GM23338 (cell line): ENCODE results near the gene LIPA. TPM values are rescaled to one million over a fixed set of nuclear protein-coding genes. Genes with fewer than 3 reads are reported as not detected.

Experiments used
- ATAC-seq: fragments of 200-7000 bp; cut with Tn5 transposase; 3 replicates; pipeline ENCODE4 v1.9.1; 2020
- DNase-seq: peaks from one replicate; pipeline ENCODE4 v3.0.0-alpha.2; 2015; ENCODE audit warnings: low spot score
- H2AFZ ChIP-seq: fragments of 200-600 bp; sonication (generic); 2 replicates; pipeline ENCODE4 v1.8.0; 2016; ENCODE audit warnings: antibody characterized with exemption, mild to moderate bottlenecking, moderate library complexity
- H3F3A ChIP-seq: fragments of 200-600 bp; sonication (generic); replicated peaks from 2 replicates; pipeline ENCODE4 v1.8.0; 2017; ENCODE audit warnings: antibody characterized with exemption, mixed run types, low read depth
- H3K27ac ChIP-seq: fragments of 200-600 bp; sonication (generic); 2 replicates; pipeline ENCODE4 v1.6.1; 2016; ENCODE audit warnings: low read depth
- H3K27me3 ChIP-seq: fragments of 200-600 bp; sonication (generic); 2 replicates; pipeline ENCODE4 v1.8.0; 2016; ENCODE audit warnings: mild to moderate bottlenecking, mixed run types, moderate library complexity; ENCODE audit not compliant: insufficient read depth
- H3K36me3 ChIP-seq: fragments of 200-600 bp; sonication (generic); 2 replicates; pipeline ENCODE4 v1.8.0; 2016; ENCODE audit warnings: mild to moderate bottlenecking; ENCODE audit not compliant: insufficient read depth
- H3K4me1 ChIP-seq: fragments of 200-600 bp; sonication (generic); 2 replicates; pipeline ENCODE4 v1.8.0; 2016; ENCODE audit warnings: mild to moderate bottlenecking, moderate library complexity; ENCODE audit not compliant: insufficient read depth
- H3K4me2 ChIP-seq: fragments of 200-600 bp; sonication (generic); 2 replicates; pipeline ENCODE4 v1.7.1; 2017; ENCODE audit warnings: mixed run types
- H3K4me3 ChIP-seq: fragments of 200-600 bp; sonication (generic); 2 replicates; pipeline ENCODE4 v1.6.1; 2016; ENCODE audit warnings: mixed run types
- H3K79me2 ChIP-seq: fragments of 200-600 bp; sonication (generic); replicated peaks from 2 replicates; pipeline ENCODE4 v1.8.0; 2017; ENCODE audit warnings: mild to moderate bottlenecking; ENCODE audit not compliant: insufficient read depth
- H3K9me2 ChIP-seq: fragments of 200-600 bp; sonication (generic); 2 replicates; pipeline ENCODE4 v1.8.0; 2017; ENCODE audit not compliant: insufficient read depth
- H4K20me1 ChIP-seq: fragments of 200-600 bp; sonication (generic); replicated peaks from 2 replicates; pipeline ENCODE4 v1.8.0; 2017; ENCODE audit warnings: mild to moderate bottlenecking; ENCODE audit not compliant: insufficient read depth
- H3K27ac Mint-ChIP-seq: 2 replicates; pipeline ENCODE4 v1.8.0; 2020; ENCODE audit warnings: inconsistent platforms, mild to moderate bottlenecking, moderate library complexity, mixed read lengths
- H3K27me3 Mint-ChIP-seq: 3 replicates; pipeline ENCODE4 v1.8.0; 2022; ENCODE audit warnings: low read depth, mild to moderate bottlenecking, moderate library complexity, mixed read lengths, inconsistent platforms; ENCODE audit not compliant: insufficient read depth, poor library complexity
- H3K36me3 Mint-ChIP-seq: 3 replicates; pipeline ENCODE4 v1.8.0; 2021; ENCODE audit warnings: low read depth, mild to moderate bottlenecking, inconsistent platforms, moderate library complexity, mixed read lengths
- H3K4me1 Mint-ChIP-seq: 3 replicates; pipeline ENCODE4 v1.8.0; 2020; ENCODE audit warnings: mild to moderate bottlenecking, inconsistent platforms, mixed read lengths
- H3K4me3 Mint-ChIP-seq: 3 replicates; pipeline ENCODE4 v1.8.0; 2021; ENCODE audit warnings: moderate library complexity, mild to moderate bottlenecking, inconsistent platforms, mixed read lengths
- H3K9me3 Mint-ChIP-seq: 3 replicates; pipeline ENCODE4 v1.8.0; 2020; ENCODE audit warnings: moderate library complexity, mild to moderate bottlenecking, inconsistent platforms, mixed read lengths
- CREB1 ChIP-seq: fragments of 250-450 bp; sonication (Bioruptor Pico); IDR thresholded peaks from 2 replicates; pipeline ENCODE4 v1.5.0; 2020; ENCODE audit warnings: low read depth, mild to moderate bottlenecking, moderate library complexity
- CTCF ChIP-seq, 2 experiments: fragments of 200-600 bp in 1 of 2; sonication (generic) in 1 of 2; conservative IDR thresholded peaks; 2 replicates each; pipeline versions ENCODE4 v1.5.1 to v1.6.1; 2016 to 2017; ENCODE audit warnings: antibody characterized with exemption in 2 of 2, low read depth in 2 of 2, mild to moderate bottlenecking in 2 of 2, moderate library complexity in 1 of 2
- ETS1 ChIP-seq: IDR thresholded peaks from 2 replicates; pipeline ENCODE4 v1.6.1; 2016; ENCODE audit warnings: antibody characterized with exemption
- EZH2 ChIP-seq: fragments of 200-600 bp; sonication (generic); IDR thresholded peaks from one replicate; pipeline ENCODE4 v1.8.0; 2017; ENCODE audit warnings: antibody characterized with exemption, mild to moderate bottlenecking, low read depth; ENCODE audit not compliant: unreplicated experiment
- EZH2phosphoT487 ChIP-seq: fragments of 200-600 bp; sonication (generic); IDR thresholded peaks from one replicate; pipeline ENCODE4 v1.8.1; 2018; ENCODE audit warnings: antibody characterized with exemption; ENCODE audit not compliant: unreplicated experiment
- JUNB ChIP-seq: IDR thresholded peaks from one replicate; pipeline ENCODE4 v1.6.1; 2016; ENCODE audit warnings: antibody characterized with exemption; ENCODE audit not compliant: unreplicated experiment
- NANOG ChIP-seq: IDR thresholded peaks from 2 replicates; pipeline ENCODE4 v1.6.1; 2016; ENCODE audit warnings: antibody characterized with exemption, borderline replicate concordance
- POLR2AphosphoS5 ChIP-seq: IDR thresholded peaks from 2 replicates; pipeline ENCODE4 v1.6.1; 2016; ENCODE audit warnings: antibody characterized with exemption, low read depth
- REST ChIP-seq: IDR thresholded peaks from one replicate; pipeline ENCODE4 v1.6.1; 2018; ENCODE audit warnings: antibody characterized with exemption; ENCODE audit not compliant: unreplicated experiment
- STAT1 ChIP-seq: IDR thresholded peaks from one replicate; pipeline ENCODE4 v1.6.1; 2016; ENCODE audit warnings: antibody characterized with exemption; ENCODE audit not compliant: unreplicated experiment
- ZNF114 ChIP-seq: fragments of 250-450 bp; sonication (Bioruptor Pico); IDR thresholded peaks from 2 replicates; pipeline ENCODE4 v1.5.0; 2020; ENCODE audit warnings: mild to moderate bottlenecking, moderate library complexity
- ZNF331 ChIP-seq: fragments of 250-450 bp; sonication (Bioruptor Pico); IDR thresholded peaks from 2 replicates; pipeline ENCODE4 v1.5.0; 2020; ENCODE audit warnings: low read depth, mild to moderate bottlenecking, moderate library complexity
- ZNF462 ChIP-seq: fragments of 250-450 bp; sonication (Bioruptor Pico); IDR thresholded peaks from 2 replicates; pipeline ENCODE4 v1.5.0; 2020; ENCODE audit warnings: mild to moderate bottlenecking, moderate library complexity
- polyA plus RNA-seq: library from polyadenylated mRNA; unstranded; fragments of >200 nt; fragmentation: Nextera tagmentation; extraction: Ambion mirVana; gene quantifications from 2 replicates; pipeline ENCODE4 v1.2.1, GENCODE V29; 2016
- total RNA-seq: library from RNA; depleted of rRNA; stranded (reverse); fragments of >200 nt; shearing (Covaris generic); gene quantifications from 2 replicates; pipeline ENCODE4 v1.2.3, GENCODE V29; 2014

The LIPA gene
- total and polyA plus RNA-seq, 2 experiments from 2014 or later, result 37.8 to 86.3 TPM

- ATAC-seq (no peak), DNase-seq (no peak)
- H3K27ac Mint-ChIP-seq, result no peak overlapping the region
- Histone ChIP-seq H3F3A (no peaks in the 10 kb centered on the region), H3K4me1 (peaks cover 11% of the 10 kb centered on the region; the same call in 1 of the 2 replicates), H3K4me2 (no peak overlapping the region), H3K27ac (no peak overlapping the region), H2AFZ (no peak overlapping the region), H3K36me3 (no peaks in the 10 kb centered on the region), H3K27me3 (no peaks in the 10 kb centered on the region), H3K4me3 (no peak overlapping the region), H4K20me1 (no peaks in the 10 kb centered on the region), H3K79me2 (no peaks in the 10 kb centered on the region), H3K9me2 (no peaks in the 10 kb centered on the region; the same call in 1 of the 2 replicates)
- peaks cover 18% of the 10 kb centered on the region for H3K9me3 Mint-ChIP-seq
- TF ChIP-seq ZNF114 (CRISPR knock-in tag) (no peak), STAT1 (no peak), NANOG (no peak), REST (no peak), ZNF462 (CRISPR knock-in tag) (no peak), EZH2 (no peak), CTCF (conservative IDR thresholded peaks at IDR 0.05; ENCODE audit: low read depth in 2 of 2) (no peak), EZH2phosphoT487 (no peak), POLR2AphosphoS5 (no peak), CREB1 (CRISPR knock-in tag) (no peak), ETS1 (no peak), JUNB (no peak), ZNF331 (CRISPR knock-in tag) (no peak)
- no peaks in the 10 kb centered on the region for H3K27me3 Mint-ChIP-seq
- H3K36me3 Mint-ChIP-seq, result peaks cover 18% of the 10 kb centered on the region
- H3K4me3 Mint-ChIP-seq, result no peak overlapping the region
- H3K4me1 Mint-ChIP-seq, result peaks cover 24% of the 10 kb centered on the region
Measured at GRCh38 chr10:89281606-89282395, 30.2 kb upstream of the LIPA start.
